Cardiac septum (tissue), 1 donor: ENCODE results near the gene PES1. TPM values are rescaled to one million over a fixed set of nuclear protein-coding genes. Genes with fewer than 3 reads are reported as not detected.
A peak's percentile ranks its signal among the peaks of the same experiment; 100 is the strongest.
"Not testable (repeated sequence)": the region's sequence is repeated elsewhere in the genome, so short reads cannot be mapped to it uniquely, and the experiment has no call there.

Source experiments
- DNase-seq: peaks from one replicate; pipeline ENCODE4 v3.0.0-alpha.2; 2020; ENCODE audit warnings: low spot score
- intact Hi-C: fragments of 100-400 bp; cut with DNase I; formaldehyde crosslinking; loops from one replicate; pipeline ENCODE4 v1.14.0; 2022
- total RNA-seq: library from RNA; stranded (reverse); fragmentation: NEBNext Ultra II Directional; extraction: Animal tissue kit (Norgen Biotek cat#: 25700); gene quantifications from one replicate; pipeline ENCODE4 v1.2.1, GENCODE V29; 2021
- donor health status: DM: no; HTN: no; CAD: no.

The PES1 gene
- total RNA-seq, 1 donor from 2014 or later = 28.1 TPM

- DNase-seq = no peak
- intact Hi-C loops = no loop called here
Observed at GRCh38 chr22:30611197-30611596, 19.5 kb upstream of the PES1 start.

GRCh38 chr22:30610299-30610698, 18.6 kb upstream of the PES1 start:
- intact Hi-C loops = no loop called here
- DNase-seq = no peak

GRCh38 chr22:30609260-30610185, 17.8 kb upstream of the PES1 start:
- intact Hi-C loops = no loop called here
- DNase-seq = peak; percentile 82

- DNase-seq = no peak
- intact Hi-C loops = no loop called here
Observed at GRCh38 chr22:30607939-30608338, 16.2 kb upstream of the PES1 start.

GRCh38 chr22:30607300-30607930, 15.7 kb upstream of the PES1 start:
- intact Hi-C loops = no loop called here

GRCh38 chr22:30606455-30607299, 15.0 kb upstream of the PES1 start, which contains the start of gene TCN2:
TSS of gene TCN2 (plus strand) at chr22:30607174. CDS start at chr22:30607332, 158 bp downstream.
- intact Hi-C loops = no loop called here
- peak; percentile 89 for DNase-seq

More at GRCh38 chr22:30607300-30607930, 15.7 kb upstream of the PES1 start:
- DNase-seq = no peak

GRCh38 chr22:30605449-30606110, 13.9 kb upstream of the PES1 start:
- no peak for DNase-seq
- intact Hi-C loops = no loop called here

GRCh38 chr22:30604723-30605122, 13.0 kb upstream of the PES1 start:
- intact Hi-C loops = no loop called here

GRCh38 chr22:30603801-30604200, 12.1 kb upstream of the PES1 start:
- intact Hi-C loops = no loop called here
- no peak for DNase-seq

More at GRCh38 chr22:30604723-30605122, 13.0 kb upstream of the PES1 start:
- DNase-seq = no peak

- no peak for DNase-seq
- intact Hi-C loops = no loop called here
Observed at GRCh38 chr22:30602049-30602448, 10.3 kb upstream of the PES1 start.

- DNase-seq = no peak
- intact Hi-C loops = no loop called here
Observed at GRCh38 chr22:30601464-30601863, 9.8 kb upstream of the PES1 start.

- no peak for DNase-seq
- intact Hi-C loops = no loop called here
Observed at GRCh38 chr22:30600921-30601320, 9.2 kb upstream of the PES1 start.

- no peak for DNase-seq
- intact Hi-C loops = loop anchor here (10.0 kb wide), 1 partner anchor 174 kb away; the partner anchor contains the start of gene MTFP1
Observed at GRCh38 chr22:30598986-30599385, 7.3 kb upstream of the PES1 start.

GRCh38 chr22:30596886-30597285, 5.2 kb upstream of the PES1 start:
- intact Hi-C loops = loop anchor here (10.0 kb wide), 1 partner anchor 172 kb away; the partner anchor contains the start of gene MTFP1
- no peak for DNase-seq

GRCh38 chr22:30596199-30596598, 4.5 kb upstream of the PES1 start:
- no peak for DNase-seq
- intact Hi-C loops = loop anchor here (10.0 kb wide), 1 partner anchor 171 kb away; the partner anchor contains the start of gene MTFP1

GRCh38 chr22:30592360-30592713, 627 bp upstream of the PES1 start:
- intact Hi-C loops = loop anchor here (10.0 kb wide), 1 partner anchor 168 kb away; the partner anchor contains the start of gene MTFP1
- DNase-seq = not testable (repeated sequence)

- intact Hi-C loops = loop anchor here (10.0 kb wide), 1 partner anchor 166 kb away; the partner anchor contains the start of gene MTFP1
Observed at GRCh38 chr22:30591191-30591587, 521 bp downstream of the PES1 start.

GRCh38 chr22:30586414-30586813, 5.3 kb downstream of the PES1 start:
- intact Hi-C loops = no loop called here
- no peak for DNase-seq

More at GRCh38 chr22:30591191-30591587, 521 bp downstream of the PES1 start:
- DNase-seq = no peak

- intact Hi-C loops = no loop called here
- no peak for DNase-seq
Observed at GRCh38 chr22:30584441-30584840, 7.3 kb downstream of the PES1 start.
